DMS79 treated with DMSO at 0.1 percent for 48 hours (cell line): ENCODE data around the gene TIGD6.
A peak's percentile ranks its signal among the peaks of the same experiment; 100 is the strongest.

ENCODE experiments used
- DNase-seq: peaks from one replicate; lab custom pipeline; 2025; lab: John Stamatoyannopoulos, UW

The TIGD6 gene

GRCh38 chr5:150016537-150016936, 16.1 kb upstream of the TIGD6 start:
- DNase-seq = no peak

DNA sequence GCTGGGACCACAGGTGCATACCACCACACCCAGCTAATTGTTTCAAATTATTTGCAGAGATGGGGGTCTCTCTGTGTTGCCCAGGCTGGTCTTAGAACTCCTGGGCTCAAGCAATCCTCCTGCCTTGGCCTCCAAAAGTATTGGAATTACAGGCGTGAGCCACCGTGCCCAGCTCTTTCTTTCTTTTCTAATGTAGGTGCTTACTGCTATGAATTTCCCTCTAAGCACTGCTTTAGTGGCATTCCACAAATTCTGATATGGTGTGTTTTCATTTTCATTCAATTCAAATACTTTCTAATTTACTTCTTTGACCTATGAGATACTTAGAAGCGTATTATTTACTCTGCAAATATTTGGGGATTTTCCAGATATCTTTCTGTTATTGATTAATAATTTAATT, 15.0 kb upstream of the TIGD6 start:
- DNase-seq = no peak

- no peak for DNase-seq
These were observed 14.0 kb upstream of the TIGD6 start for GRCh38 chr5:150014456-150014855.

DNA sequence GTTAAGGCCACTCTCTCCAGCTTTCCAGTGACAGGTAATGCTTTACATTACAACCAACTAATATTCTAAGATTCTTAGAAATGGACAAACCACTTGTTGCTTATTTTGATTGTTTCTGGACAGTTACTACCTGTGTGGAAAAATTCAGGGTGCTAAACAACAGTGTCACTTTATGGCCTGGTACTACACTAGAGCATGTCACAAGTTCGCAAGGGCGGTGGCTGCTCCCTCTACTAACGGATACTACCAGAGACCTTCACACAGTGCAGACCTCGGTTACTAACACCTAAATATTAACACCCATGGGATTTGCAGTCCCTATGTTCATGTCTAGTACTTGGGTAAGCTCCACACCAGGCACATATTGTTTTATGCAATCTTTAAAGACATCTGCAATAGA, 13.5 kb upstream of the TIGD6 start:
- DNase-seq = no peak

DNA sequence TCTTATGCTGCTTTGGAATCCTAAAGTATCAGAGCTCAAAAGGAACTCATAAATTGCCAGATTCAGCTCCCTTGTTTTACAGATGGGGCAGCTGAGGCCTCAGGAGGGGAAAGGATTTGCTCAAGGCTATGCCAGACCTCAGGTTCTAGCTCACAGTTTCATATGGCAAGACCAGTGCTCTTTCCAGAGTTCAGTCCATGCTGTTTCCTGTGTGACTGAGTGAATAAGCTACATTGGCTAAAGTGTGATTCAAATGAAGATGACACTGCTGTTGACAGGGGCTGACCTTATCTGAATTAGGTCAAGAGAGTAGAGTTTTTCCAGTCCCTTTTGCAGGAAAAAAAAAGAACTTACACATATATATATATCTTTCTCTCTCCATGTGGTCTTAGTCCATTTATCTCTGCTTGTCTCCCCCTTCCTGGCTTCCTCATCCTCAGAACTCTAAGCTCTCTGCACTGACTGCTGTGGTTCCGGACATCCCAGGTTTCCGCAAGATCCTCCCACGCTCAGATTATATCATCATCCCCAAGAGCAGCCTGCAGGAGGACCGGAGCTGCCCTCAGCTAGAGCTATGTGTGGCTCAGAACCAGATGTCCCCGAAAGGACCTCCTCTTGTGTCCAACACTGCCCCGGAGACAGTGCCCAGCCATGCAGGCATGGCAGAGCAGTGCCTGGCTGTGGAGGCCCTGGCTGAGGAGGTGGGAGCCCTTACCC, 9.4 kb upstream of the TIGD6 start:
- DNase-seq = no peak

DNA sequence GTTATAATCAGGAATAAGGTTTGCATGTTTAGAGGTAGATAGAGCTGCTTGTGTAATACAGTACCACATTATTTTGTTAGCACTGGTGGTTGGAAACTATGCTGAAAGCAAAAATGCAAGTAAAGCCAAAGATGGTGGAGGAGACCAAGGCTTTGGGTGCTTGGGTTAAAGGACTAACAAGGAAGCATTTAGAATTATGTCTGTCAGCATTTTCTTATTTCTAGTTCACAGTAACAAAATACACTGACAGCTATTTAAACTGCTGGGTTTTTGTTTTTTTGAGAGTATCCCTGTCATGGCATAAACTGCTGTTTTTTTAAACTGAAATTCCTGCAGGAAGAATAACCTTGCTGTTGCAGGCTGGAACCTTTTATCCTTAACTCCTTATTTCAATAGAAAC, 6.6 kb upstream of the TIGD6 start:
- no peak for DNase-seq

DNA sequence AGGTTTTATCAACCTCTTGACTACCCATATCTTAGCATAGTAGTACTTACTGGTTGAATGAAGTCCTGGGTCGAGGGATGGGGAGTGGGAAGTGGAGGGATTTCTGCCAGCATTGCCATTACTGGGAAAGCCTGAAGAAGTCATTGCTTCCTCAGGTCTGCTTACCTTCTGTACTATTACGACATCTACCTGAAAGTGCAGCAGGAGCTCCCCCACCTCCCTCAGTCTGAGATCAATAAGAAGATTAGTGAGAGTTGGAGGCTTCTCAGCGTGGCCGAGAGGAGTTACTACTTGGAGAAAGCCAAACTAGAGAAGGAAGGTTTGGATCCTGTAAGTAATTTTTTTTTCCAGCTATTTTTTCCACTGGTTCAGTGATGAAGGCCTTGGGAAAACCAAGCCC, 5.9 kb upstream of the TIGD6 start:
- DNase-seq = no peak

DNA sequence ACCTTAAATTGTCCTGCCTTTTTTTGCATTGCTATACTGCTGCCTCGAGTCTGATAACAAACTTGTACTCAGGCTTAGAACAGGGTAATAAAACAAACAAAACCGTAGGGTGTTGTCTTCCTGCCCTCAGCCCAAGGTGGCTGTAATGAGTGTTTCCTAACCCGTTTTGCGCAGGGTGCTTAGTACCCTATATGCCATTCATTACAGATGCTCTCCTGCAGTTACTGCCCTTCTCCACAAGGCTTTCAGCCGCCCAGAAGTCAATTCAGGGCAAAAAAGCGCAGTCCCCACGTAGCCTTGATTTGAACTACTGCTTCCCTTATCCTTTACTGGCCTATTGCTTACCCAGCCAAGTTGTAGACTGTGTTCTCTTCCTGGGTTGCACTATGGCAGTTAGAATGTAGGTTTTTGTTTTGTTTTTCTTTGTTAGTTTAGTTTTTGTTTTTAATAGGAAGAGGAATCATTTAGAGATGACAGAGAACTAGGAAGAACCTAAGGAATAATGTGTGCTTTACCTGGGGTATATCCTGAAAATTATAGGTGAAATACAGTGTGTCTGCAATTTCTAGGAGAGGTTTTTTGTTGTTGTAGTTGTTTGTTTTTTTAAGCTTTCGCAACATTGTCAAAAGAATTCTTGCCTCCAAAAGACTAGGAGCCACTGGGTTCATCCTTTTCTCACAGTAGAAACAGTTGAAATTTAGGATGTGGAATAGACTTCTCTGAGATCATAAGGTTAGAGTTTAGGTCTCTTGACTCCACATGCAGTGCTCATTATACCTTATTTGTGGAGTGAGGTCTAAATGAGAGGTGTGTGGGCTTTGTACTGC, 1.4 kb upstream of the TIGD6 start:
- no peak for DNase-seq

DNA sequence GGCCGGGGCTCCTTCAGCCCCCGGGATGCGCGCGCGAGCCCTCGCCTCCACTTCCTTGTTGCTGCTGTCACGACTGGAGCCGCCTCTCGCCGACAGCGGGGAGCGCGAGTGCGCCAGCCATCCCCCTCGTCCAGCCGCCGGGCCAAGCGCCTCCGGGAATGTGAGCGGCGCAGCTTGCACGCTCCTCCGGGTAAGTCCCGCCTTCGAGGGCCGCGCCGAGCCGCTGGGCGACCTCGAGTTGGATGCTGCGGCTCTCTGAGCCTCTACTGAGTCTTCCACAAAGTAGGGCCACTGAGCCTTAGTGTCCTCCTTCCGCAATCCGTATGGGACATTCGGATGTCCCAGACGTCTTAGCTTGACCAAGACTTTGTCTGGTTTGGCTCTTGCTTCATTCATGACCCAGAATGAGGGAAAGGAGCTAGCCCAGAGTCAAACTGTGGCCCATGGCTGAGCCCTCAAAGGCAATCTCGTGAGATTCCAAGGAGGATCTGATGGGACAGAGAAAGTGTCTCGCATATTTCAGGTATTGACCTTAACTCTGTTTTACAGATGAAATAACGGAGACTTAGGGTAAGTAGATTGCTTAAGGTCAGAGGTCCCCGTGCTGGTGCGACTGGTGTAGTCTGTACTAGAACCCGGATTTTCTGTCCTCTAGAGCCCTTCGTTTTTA, 671 bp upstream of the TIGD6 start:
- DNase-seq = no peak

DNA sequence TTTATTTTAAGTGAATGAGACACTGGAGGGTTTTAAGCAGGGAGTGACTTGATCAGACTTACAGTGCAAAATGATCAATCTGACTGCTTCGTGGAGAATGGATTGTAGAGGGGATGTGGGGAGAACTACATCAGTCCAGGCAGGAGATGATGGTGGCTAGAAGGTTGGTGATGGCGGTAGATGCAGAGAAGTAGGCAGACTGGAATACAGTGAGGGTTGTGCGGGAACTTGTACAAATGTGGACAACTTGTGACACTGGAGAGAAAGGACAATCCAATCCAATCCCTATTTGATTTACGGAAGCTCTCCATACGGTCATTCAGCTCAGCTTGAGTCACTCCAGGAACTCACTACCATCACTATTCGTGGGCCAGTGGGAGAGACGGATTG, 593 bp downstream of the TIGD6 start:
- DNase-seq = peak; percentile 34

DNA sequence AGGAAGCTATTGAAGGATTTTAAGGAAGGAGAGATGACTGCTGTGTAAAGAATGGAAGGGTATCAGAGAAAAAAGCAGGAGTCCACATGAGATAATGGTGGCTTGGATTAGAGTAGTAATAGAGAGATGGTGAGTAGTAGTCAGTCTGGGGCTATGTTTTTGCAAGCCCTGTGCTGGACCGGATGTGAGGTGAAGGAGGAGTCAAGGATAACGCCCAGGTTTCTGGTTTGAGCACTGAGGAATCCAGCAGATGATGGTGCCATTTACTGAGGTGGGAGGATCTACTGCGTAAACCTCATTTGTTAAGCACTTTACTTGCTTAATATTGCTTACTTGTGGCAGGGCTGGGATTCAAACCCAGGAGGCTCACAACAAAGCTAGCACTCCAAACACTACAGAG, 1.1 kb downstream of the TIGD6 start:
- no peak for DNase-seq

GRCh38 chr5:149998281-149998680, 2.2 kb downstream of the TIGD6 start:
- no peak for DNase-seq

GRCh38 chr5:149996205-149996890, 4.1 kb downstream of the TIGD6 start:
- DNase-seq = no peak

DNA sequence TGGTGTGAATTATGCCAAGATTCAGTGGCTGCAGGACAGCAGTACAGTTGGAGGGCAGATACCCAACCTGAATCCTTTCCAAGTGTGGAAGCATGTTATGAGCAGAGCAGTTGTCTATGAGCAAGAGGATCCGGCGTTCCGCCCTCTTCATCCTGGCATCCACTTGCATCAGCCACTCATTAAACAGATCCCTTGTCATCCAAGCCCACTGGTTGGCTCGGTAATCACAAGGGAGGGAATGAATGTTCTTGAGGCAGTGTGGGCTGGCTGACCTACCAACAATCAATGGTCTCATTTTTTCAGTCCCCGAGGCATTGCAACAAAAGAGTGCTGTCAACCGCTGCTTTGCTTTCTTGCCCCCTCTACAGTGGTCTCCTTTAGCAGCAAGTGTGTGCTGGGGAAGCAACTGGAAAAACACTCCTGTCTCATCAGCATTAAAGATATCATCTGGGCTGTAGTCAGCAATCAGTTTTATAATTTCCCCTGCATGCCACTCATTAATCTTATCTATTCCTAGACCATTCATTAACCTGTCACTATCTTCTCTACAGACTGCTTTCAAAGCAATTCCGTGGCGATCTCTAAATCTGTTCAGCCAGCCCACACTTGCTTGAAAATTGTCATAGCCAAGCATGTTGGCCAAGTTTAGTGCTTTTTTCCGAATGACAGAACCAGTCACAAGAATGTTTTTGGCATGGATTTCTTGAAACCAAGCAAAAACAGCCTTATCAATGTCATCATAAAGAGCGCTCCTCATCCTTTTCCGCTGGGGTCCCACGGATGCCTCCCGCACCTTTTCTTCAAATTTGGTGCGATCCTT, 4.9 kb downstream of the TIGD6 start:
- no peak for DNase-seq

- DNase-seq = no peak
These were observed 7.0 kb downstream of the TIGD6 start for GRCh38 chr5:149993471-149993870.

DNA sequence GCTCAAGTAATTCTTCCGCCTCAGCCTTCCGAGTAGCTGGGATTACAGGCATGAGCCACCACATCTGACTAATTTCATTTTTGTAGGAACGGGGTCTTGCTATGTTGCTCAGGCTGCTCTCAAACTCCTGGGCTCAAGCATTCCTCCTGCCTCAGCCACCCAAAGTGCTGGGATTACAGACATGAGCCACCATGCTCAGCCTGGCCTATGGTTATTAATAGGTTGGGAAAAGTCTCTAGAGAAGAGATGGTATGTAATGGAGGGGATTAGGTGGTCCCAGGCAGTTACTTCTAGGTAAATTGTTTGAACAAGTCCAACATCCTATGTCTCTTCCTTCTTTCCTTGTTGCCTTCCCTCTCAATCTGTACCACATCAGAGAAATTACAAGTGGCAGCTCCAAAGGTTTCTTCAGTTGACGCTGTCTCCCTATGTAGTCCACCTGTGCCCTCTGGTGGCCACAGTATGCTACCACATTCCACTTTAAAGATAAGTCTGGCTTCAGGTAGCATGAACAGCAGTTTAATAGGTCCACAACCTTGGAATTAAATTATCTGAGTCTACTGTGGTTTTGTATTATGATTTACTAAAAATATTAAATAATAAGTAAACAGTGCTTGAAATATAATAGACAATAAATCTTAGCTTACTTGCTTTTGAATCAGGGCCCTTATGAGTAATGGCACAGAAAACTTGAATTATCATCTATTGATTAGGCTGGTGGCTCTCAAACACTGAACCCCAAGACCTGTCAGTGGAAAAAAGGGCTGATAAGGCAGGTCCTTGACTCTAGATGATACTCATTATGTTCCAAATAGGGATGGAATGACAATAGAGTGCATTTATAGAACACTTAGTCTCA, 9.7 kb downstream of the TIGD6 start:
- DNase-seq = peak; percentile 38

GRCh38 chr5:149988126-149988525, 12.3 kb downstream of the TIGD6 start:
- no peak for DNase-seq

DNA sequence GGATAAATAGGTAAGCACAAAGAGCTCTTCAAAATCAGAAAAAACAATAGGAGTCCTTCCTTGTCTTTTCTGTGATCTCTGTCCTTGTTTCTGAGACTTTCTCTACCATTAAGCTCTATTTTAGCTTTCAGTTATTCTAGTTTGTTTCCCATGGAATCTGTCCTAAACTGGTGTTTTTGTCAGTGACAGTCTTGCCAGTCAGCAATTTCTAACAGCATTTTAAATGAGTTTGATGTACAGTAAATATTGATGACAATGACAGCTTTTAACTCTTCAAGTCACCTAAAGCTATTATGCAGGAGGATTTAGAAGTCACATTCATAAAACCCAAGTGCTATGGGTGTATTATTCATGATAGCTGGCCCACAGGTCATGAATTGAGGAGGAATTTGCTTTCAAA, 17.9 kb downstream of the TIGD6 start:
- no peak for DNase-seq

- DNase-seq = no peak
These were observed 19.2 kb downstream of the TIGD6 start for GRCh38 chr5:149981206-149981605.

- no peak for DNase-seq
These were observed 20.6 kb downstream of the TIGD6 start for GRCh38 chr5:149979896-149980295.

GRCh38 chr5:149975409-149975808, 25.0 kb downstream of the TIGD6 start:
- DNase-seq = no peak
